ENCODE measurements around the gene SLC2A6.

- no peak for TF ChIP-seq EZH2 (IDR thresholded peaks at IDR 0.05; ENCODE audit: borderline replicate concordance)
- no peak for TF ChIP-seq CTCF (IDR thresholded peaks at IDR 0.05; ENCODE audit: poor library complexity)
- TF ChIP-seq EZH2phosphoT487 (IDR thresholded peaks at IDR 0.05; ENCODE audit: low read depth, severe bottlenecking, unreplicated experiment), result no peak
These were observed 21.2 kb downstream of the SLC2A6 start for GRCh38 chr9:133457748-133458147.
